Upper lobe of right lung (tissue), 1 donor: Measurements from ENCODE around the gene HRAS. TPM values are rescaled to one million over a fixed set of nuclear protein-coding genes. Genes with fewer than 3 reads are reported as not detected.
"Not testable (repeated sequence)": the region's sequence is repeated elsewhere in the genome, so short reads cannot be mapped to it uniquely, and the experiment has no call there.

Source experiments
- ATAC-seq: fragments of 200-7000 bp; cut with Tn5 transposase; one replicate; pipeline ENCODE4 v1.9.1; 2020; ENCODE audit warnings: mild to moderate bottlenecking, moderate library complexity
- DNase-seq: peaks from one replicate; pipeline ENCODE4 v3.0.0-alpha.2; 2020
- H3K27ac ChIP-seq: fragments of 200-600 bp; one replicate; pipeline ENCODE4 v1.8.0; 2022
- H3K27me3 ChIP-seq: fragments of 200-600 bp; one replicate; pipeline ENCODE4 v1.8.0; 2022; ENCODE audit warnings: mild to moderate bottlenecking
- H3K36me3 ChIP-seq: fragments of 200-600 bp; one replicate; pipeline ENCODE4 v1.8.0; 2022
- H3K4me1 ChIP-seq: fragments of 200-600 bp; one replicate; pipeline ENCODE4 v1.8.0; 2022
- H3K4me3 ChIP-seq: fragments of 200-600 bp; one replicate; pipeline ENCODE4 v1.8.0; 2022; ENCODE audit warnings: mild to moderate bottlenecking
- H3K9me3 ChIP-seq: fragments of 200-600 bp; one replicate; pipeline ENCODE4 v1.8.0; 2022
- intact Hi-C: fragments of 100-400 bp; cut with DNase I; formaldehyde crosslinking; loops from one replicate; pipeline ENCODE4 v1.11.0; 2022
- total RNA-seq: library from RNA; stranded (reverse); fragmentation: NEBNext Ultra II Directional; extraction: Animal tissue kit (Norgen Biotek cat#: 25700); gene quantifications from one replicate; pipeline ENCODE4 v1.2.1, GENCODE V29; 2021
- TF ChIP-seq, protein P1 (sequence below): fragments of 200-600 bp; IDR thresholded peaks from one replicate; pipeline ENCODE4 v1.8.0; 2022; ENCODE audit warnings: antibody characterized with exemption
- donor health status: DM: no; HTN: yes; CAD: no; lungs with severe emphysema.

Gene HRAS
- total RNA-seq, 1 donor from 2014 or later, result 55.5 TPM

GRCh38 chr11:574632-575312 lies 39.4 kb upstream of the HRAS start:
- no peak overlapping the region for H3K27ac ChIP-seq
- no peaks in the 10 kb centered on the region for H3K27me3 ChIP-seq
- H3K4me1 ChIP-seq, result peaks cover 32% of the 10 kb centered on the region
- H3K36me3 ChIP-seq, result no peaks in the 10 kb centered on the region
- TF ChIP-seq, protein P1, sequence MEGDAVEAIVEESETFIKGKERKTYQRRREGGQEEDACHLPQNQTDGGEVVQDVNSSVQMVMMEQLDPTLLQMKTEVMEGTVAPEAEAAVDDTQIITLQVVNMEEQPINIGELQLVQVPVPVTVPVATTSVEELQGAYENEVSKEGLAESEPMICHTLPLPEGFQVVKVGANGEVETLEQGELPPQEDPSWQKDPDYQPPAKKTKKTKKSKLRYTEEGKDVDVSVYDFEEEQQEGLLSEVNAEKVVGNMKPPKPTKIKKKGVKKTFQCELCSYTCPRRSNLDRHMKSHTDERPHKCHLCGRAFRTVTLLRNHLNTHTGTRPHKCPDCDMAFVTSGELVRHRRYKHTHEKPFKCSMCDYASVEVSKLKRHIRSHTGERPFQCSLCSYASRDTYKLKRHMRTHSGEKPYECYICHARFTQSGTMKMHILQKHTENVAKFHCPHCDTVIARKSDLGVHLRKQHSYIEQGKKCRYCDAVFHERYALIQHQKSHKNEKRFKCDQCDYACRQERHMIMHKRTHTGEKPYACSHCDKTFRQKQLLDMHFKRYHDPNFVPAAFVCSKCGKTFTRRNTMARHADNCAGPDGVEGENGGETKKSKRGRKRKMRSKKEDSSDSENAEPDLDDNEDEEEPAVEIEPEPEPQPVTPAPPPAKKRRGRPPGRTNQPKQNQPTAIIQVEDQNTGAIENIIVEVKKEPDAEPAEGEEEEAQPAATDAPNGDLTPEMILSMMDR, result no peak
- H3K9me3 ChIP-seq, result no peaks in the 10 kb centered on the region
- DNase-seq (no peak), ATAC-seq (no peak)
- intact Hi-C loops, result no loop called here
- H3K4me3 ChIP-seq, result peak overlapping the region; percentile 70

DNA sequence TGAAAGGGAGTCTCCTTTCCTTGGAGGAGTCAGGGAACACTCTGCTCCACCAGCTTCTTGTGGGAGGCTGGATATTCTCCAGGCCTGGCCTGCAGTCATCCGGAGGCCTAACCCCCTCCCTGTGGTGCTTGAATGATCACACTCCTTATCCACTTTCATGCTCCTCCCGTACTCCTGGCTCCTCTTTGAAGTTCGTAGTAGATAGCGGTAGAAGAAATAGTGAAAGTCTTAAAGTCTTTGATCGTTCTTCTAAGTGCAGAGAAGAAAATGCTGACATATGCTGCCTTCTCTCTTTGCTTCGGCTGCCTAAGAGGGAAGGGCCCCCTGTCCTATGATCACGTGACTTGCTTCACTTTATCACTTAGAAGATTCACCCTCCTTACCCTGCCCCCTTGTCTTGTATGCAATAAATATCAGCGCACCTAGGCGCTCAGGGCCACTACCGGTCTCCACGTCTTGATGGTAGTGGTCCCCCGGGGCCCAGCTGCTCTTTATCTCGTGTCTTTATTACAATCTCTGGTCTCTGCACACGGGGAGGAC lies 38.7 kb upstream of the HRAS start:
- H3K27me3 ChIP-seq, H3K27ac ChIP-seq, H3K36me3 ChIP-seq, DNase-seq, intact Hi-C loops, ATAC-seq, H3K9me3 ChIP-seq: not testable (repeated sequence)
- peaks cover 37% of the 10 kb centered on the region for H3K4me1 ChIP-seq
- peak overlapping the region; percentile 70 for H3K4me3 ChIP-seq

GRCh38 chr11:573146-573759 lies 37.9 kb upstream of the HRAS start:
- no peak for DNase-seq
- Histone ChIP-seq H3K27me3 (no peaks in the 10 kb centered on the region), H3K4me1 (peaks cover 33% of the 10 kb centered on the region), H3K4me3 (no peak overlapping the region), H3K36me3 (no peaks in the 10 kb centered on the region), H3K9me3 (no peaks in the 10 kb centered on the region), H3K27ac (peak overlapping the region; percentile 36)
- peak; percentile 2 for ATAC-seq
- intact Hi-C loops, result no loop called here
- TF ChIP-seq, protein P1, result no peak

GRCh38 chr11:571802-572185 lies 36.4 kb upstream of the HRAS start:
- no peak for DNase-seq
- Histone ChIP-seq H3K27ac (no peak overlapping the region), H3K9me3 (no peaks in the 10 kb centered on the region), H3K4me1 (peaks cover 21% of the 10 kb centered on the region), H3K4me3 (no peak overlapping the region), H3K36me3 (no peaks in the 10 kb centered on the region), H3K27me3 (no peaks in the 10 kb centered on the region)
- no peak for ATAC-seq
- intact Hi-C loops, result no loop called here
- TF ChIP-seq, protein P1, result no peak

DNA sequence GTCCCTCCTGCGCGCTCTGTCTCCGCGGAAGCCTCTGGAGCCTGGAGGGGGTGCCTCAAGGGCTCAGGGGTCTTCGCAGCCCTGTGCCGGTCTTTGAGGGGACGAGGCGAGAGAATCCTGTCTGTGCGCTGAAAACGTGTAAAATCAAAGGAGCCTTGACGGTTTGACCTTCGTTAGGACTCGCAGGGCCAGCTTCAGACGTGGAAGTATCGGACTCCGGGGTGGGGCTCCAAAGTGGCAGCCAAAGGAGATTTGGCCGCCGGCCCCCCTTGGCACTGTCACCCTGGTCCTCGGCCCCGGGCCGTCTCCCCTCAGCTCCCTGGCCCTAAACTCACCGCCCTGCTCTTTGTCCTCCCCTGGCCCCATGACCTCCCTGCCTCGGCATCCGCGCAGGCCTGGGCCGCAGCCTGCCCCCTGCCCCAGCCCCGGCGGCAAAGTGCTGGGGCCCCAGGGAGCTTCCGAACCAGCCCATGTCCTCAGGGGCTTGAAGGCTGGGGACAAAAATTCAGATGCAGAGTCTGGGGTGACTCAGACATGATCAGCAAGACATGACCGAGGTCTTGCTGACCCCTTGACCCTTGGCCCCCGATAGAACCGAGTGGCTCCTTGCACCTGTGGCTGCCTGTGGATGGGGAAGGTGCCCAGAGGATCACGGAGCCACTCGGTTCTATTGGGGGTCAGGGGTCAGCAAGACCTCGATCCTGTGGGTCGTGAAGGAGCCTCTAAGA lies 33.9 kb upstream of the HRAS start:
- peaks cover 13% of the 10 kb centered on the region for H3K4me1 ChIP-seq
- TF ChIP-seq, protein P1, result no peak
- intact Hi-C loops, result no loop called here
- no peaks in the 10 kb centered on the region for H3K27me3 ChIP-seq
- H3K4me3 ChIP-seq, result peak overlapping the region; percentile 56
- no peaks in the 10 kb centered on the region for H3K36me3 ChIP-seq
- DNase-seq (no peak), ATAC-seq (no peak)
- no peaks in the 10 kb centered on the region for H3K9me3 ChIP-seq
- peak overlapping the region; percentile 77 for H3K27ac ChIP-seq
